ENCODE results near the gene PGM2L1. TPM values are rescaled to one million over a fixed set of nuclear protein-coding genes. Genes with fewer than 3 reads are reported as not detected.

PGM2L1 gene
- total RNA-seq, result 10 to 100 TPM; 12.1 to 16.4 TPM

- Mint-ChIP-seq H3K4me3 (peak within 1 kb of the TSS; percentile 90 to 100), H3K27ac (peak within 1 kb of the TSS; percentile 82), H3K4me1 (ENCODE audit: low read depth) (peaks cover 46% of the 10 kb centered on the region), H3K27me3 (ENCODE audit: low read depth) (no peaks in the 10 kb centered on the region), H3K36me3 (ENCODE audit: insufficient read depth in 2 of 2) (peaks cover 5% of the 10 kb centered on the region in 2 donors), H3K9me3 (no peaks in the 10 kb centered on the region)
- DNase-seq, result peak; percentile 93 to 95
- peak; percentile 90 for ATAC-seq (replicated peaks in 1 of 2)
Measured at GRCh38 chr11:74398244-74399159, at the start of gene PGM2L1. TSS of gene PGM2L1 (minus strand) at chr11:74398433. CDS start at chr11:74398161, 272 bp downstream.

GRCh38 chr11:74447720-74448119 lies 49.5 kb upstream of the PGM2L1 start:
- no peak for DNase-seq
- Mint-ChIP-seq H3K9me3 (no peaks in the 10 kb centered on the region), H3K27me3 (ENCODE audit: low read depth) (peaks cover 7% of the 10 kb centered on the region), H3K4me1 (ENCODE audit: low read depth) (peaks cover 4% of the 10 kb centered on the region), H3K36me3 (ENCODE audit: insufficient read depth in 2 of 2) (no peaks in the 10 kb centered on the region), H3K27ac (no peak overlapping the region), H3K4me3 (no peak overlapping the region)
- no peak for ATAC-seq (replicated peaks in 1 of 2)

- no peak for ATAC-seq (replicated peaks in 1 of 2)
- no peak for DNase-seq
- Mint-ChIP-seq H3K4me3 (no peak overlapping the region), H3K4me1 (ENCODE audit: low read depth) (peaks cover 4% of the 10 kb centered on the region), H3K36me3 (ENCODE audit: insufficient read depth in 2 of 2) (no peaks in the 10 kb centered on the region), H3K27me3 (ENCODE audit: low read depth) (peaks cover 7% of the 10 kb centered on the region), H3K9me3 (no peaks in the 10 kb centered on the region), H3K27ac (no peak overlapping the region)
Measured at GRCh38 chr11:74446532-74446938, 48.3 kb upstream of the PGM2L1 start.

- ATAC-seq (replicated peaks in 1 of 2) (no peak), DNase-seq (no peak)
- H3K27ac Mint-ChIP-seq, result no peak overlapping the region
- peaks cover 0 to 2% of the 10 kb centered on the region in 2 donors for H3K9me3 Mint-ChIP-seq
- peaks cover 2 to 5% of the 10 kb centered on the region in 2 donors for H3K36me3 Mint-ChIP-seq (ENCODE audit: insufficient read depth in 2 of 2)
- H3K27me3 Mint-ChIP-seq (ENCODE audit: low read depth), result no peaks in the 10 kb centered on the region
- peaks cover under 1% of the 10 kb centered on the region for H3K4me1 Mint-ChIP-seq (ENCODE audit: low read depth)
- no peak overlapping the region for H3K4me3 Mint-ChIP-seq
Measured at GRCh38 chr11:74444173-74444826, 46.1 kb upstream of the PGM2L1 start.

- ATAC-seq (replicated peaks in 1 of 2) (no peak), DNase-seq (no peak)
- Mint-ChIP-seq H3K27me3 (ENCODE audit: low read depth) (no peaks in the 10 kb centered on the region), H3K27ac (no peak overlapping the region), H3K36me3 (ENCODE audit: insufficient read depth in 2 of 2) (peaks cover 2 to 8% of the 10 kb centered on the region in 2 donors), H3K4me3 (no peak overlapping the region), H3K9me3 (peaks cover 0 to 2% of the 10 kb centered on the region in 2 donors), H3K4me1 (ENCODE audit: low read depth) (no peaks in the 10 kb centered on the region)
Measured at GRCh38 chr11:74443071-74443864, 45.0 kb upstream of the PGM2L1 start.

GRCh38 chr11:74442636-74443035 lies 44.4 kb upstream of the PGM2L1 start:
- Mint-ChIP-seq H3K27me3 (ENCODE audit: low read depth) (no peaks in the 10 kb centered on the region), H3K27ac (no peak overlapping the region), H3K4me1 (ENCODE audit: low read depth) (no peaks in the 10 kb centered on the region), H3K36me3 (ENCODE audit: insufficient read depth in 2 of 2) (peaks cover 2 to 8% of the 10 kb centered on the region in 2 donors), H3K4me3 (no peak overlapping the region), H3K9me3 (peaks cover 0 to 2% of the 10 kb centered on the region in 2 donors)
- DNase-seq, result no peak
- ATAC-seq (replicated peaks in 1 of 2), result no peak

- Mint-ChIP-seq H3K36me3 (ENCODE audit: insufficient read depth in 2 of 2) (peaks cover 2 to 8% of the 10 kb centered on the region in 2 donors), H3K27me3 (ENCODE audit: low read depth) (no peaks in the 10 kb centered on the region), H3K4me1 (ENCODE audit: low read depth) (no peaks in the 10 kb centered on the region), H3K4me3 (no peak overlapping the region), H3K9me3 (peaks cover 0 to 2% of the 10 kb centered on the region in 2 donors), H3K27ac (no peak overlapping the region)
- ATAC-seq (replicated peaks in 1 of 2), result no peak
- DNase-seq, result no peak
Measured at GRCh38 chr11:74438681-74439080, 40.4 kb upstream of the PGM2L1 start.

- peaks cover 0 to 2% of the 10 kb centered on the region in 2 donors for H3K9me3 Mint-ChIP-seq
- DNase-seq (no peak), ATAC-seq (replicated peaks in 1 of 2) (no peak)
- H3K27me3 Mint-ChIP-seq (ENCODE audit: low read depth), result no peaks in the 10 kb centered on the region
- peaks cover 2 to 8% of the 10 kb centered on the region in 2 donors for H3K36me3 Mint-ChIP-seq (ENCODE audit: insufficient read depth in 2 of 2)
- H3K4me3 Mint-ChIP-seq, result no peak overlapping the region
- no peak overlapping the region for H3K27ac Mint-ChIP-seq
- H3K4me1 Mint-ChIP-seq (ENCODE audit: low read depth), result no peaks in the 10 kb centered on the region
Measured at GRCh38 chr11:74437441-74438042, 39.3 kb upstream of the PGM2L1 start.

GRCh38 chr11:74434528-74434927 lies 36.3 kb upstream of the PGM2L1 start:
- ATAC-seq (replicated peaks in 1 of 2), result no peak
- DNase-seq, result no peak
- H3K4me1 Mint-ChIP-seq (ENCODE audit: low read depth), result no peaks in the 10 kb centered on the region
- H3K36me3 Mint-ChIP-seq (ENCODE audit: insufficient read depth in 2 of 2), result peaks cover 0 to 3% of the 10 kb centered on the region in 2 donors
- H3K27me3 Mint-ChIP-seq (ENCODE audit: low read depth), result no peaks in the 10 kb centered on the region
- no peaks in the 10 kb centered on the region for H3K9me3 Mint-ChIP-seq
- no peak overlapping the region for H3K27ac Mint-ChIP-seq
- no peak overlapping the region for H3K4me3 Mint-ChIP-seq

- H3K36me3 Mint-ChIP-seq (ENCODE audit: insufficient read depth in 2 of 2), result peaks cover under 1 to 4% of the 10 kb centered on the region in 2 donors
- no peak for ATAC-seq (replicated peaks in 1 of 2)
- H3K27me3 Mint-ChIP-seq (ENCODE audit: low read depth), result no peaks in the 10 kb centered on the region
Measured at GRCh38 chr11:74429205-74429604, 31.0 kb upstream of the PGM2L1 start.

GRCh38 chr11:74427384-74427886 lies 29.2 kb upstream of the PGM2L1 start:
- Mint-ChIP-seq H3K27ac (no peak overlapping the region), H3K36me3 (ENCODE audit: insufficient read depth in 2 of 2) (peaks cover 2 to 4% of the 10 kb centered on the region in 2 donors), H3K4me1 (ENCODE audit: low read depth) (no peaks in the 10 kb centered on the region), H3K4me3 (no peak overlapping the region), H3K9me3 (peaks cover 3% of the 10 kb centered on the region in 2 donors), H3K27me3 (ENCODE audit: low read depth) (no peaks in the 10 kb centered on the region)
- ATAC-seq (replicated peaks in 1 of 2) (no peak), DNase-seq (no peak)

More at GRCh38 chr11:74429205-74429604, 31.0 kb upstream of the PGM2L1 start:
- Mint-ChIP-seq H3K27ac (no peak overlapping the region), H3K4me1 (ENCODE audit: low read depth) (no peaks in the 10 kb centered on the region), H3K4me3 (no peak overlapping the region), H3K9me3 (peaks cover 3% of the 10 kb centered on the region in 2 donors)
- DNase-seq, result no peak

GRCh38 chr11:74425100-74425499 lies 26.9 kb upstream of the PGM2L1 start:
- Mint-ChIP-seq H3K27me3 (ENCODE audit: low read depth) (no peaks in the 10 kb centered on the region), H3K4me3 (no peak overlapping the region), H3K27ac (no peak overlapping the region), H3K36me3 (ENCODE audit: insufficient read depth in 2 of 2) (peaks cover 2 to 4% of the 10 kb centered on the region in 2 donors), H3K4me1 (ENCODE audit: low read depth) (no peaks in the 10 kb centered on the region), H3K9me3 (peaks cover 3% of the 10 kb centered on the region in 2 donors)
- DNase-seq (no peak), ATAC-seq (replicated peaks in 1 of 2) (no peak)

Data from activated T-cell treated with anti-CD3 and anti-CD28 coated beads, Interleukin-2, amount 50 U/mL, for 72 hours (primary cell).